HK-2 (cell line): ENCODE results near the gene CA11.

Source experiments
- DNase-seq: peaks from one replicate; pipeline ENCODE4 v3.0.0-alpha.2; 2018; ENCODE audit not compliant: unreplicated experiment

CA11 gene

GRCh38 chr19:48628486-48629296 is 17.3 kb downstream of the CA11 start:
- no peak for DNase-seq

- no peak for DNase-seq
These were observed 18.1 kb downstream of the CA11 start for GRCh38 chr19:48627865-48628314.

GRCh38 chr19:48627201-48627864 is 18.7 kb downstream of the CA11 start:
- no peak for DNase-seq

GRCh38 chr19:48625891-48626327 is 20.1 kb downstream of the CA11 start:
- no peak for DNase-seq

GRCh38 chr19:48624791-48625723 is 20.9 kb downstream of the CA11 start:
- DNase-seq, result no peak

- DNase-seq, result peak; percentile 93
These were observed 21.9 kb downstream of the CA11 start for GRCh38 chr19:48624067-48624594.

GRCh38 chr19:48623556-48624066 is 22.4 kb downstream of the CA11 start:
- no peak for DNase-seq

- no peak for DNase-seq
These were observed 26.0 kb downstream of the CA11 start for GRCh38 chr19:48619692-48620585.

GRCh38 chr19:48618916-48619691 is 26.9 kb downstream of the CA11 start, which contains the start of the genes RPL18 and SPHK2:
TSS of gene RPL18 (minus strand) at chr19:48619178. CDS start at chr19:48619143, 35 bp downstream.
TSS of gene SPHK2 (plus strand) at chr19:48619506. CDS start at chr19:48620515, 1,009 bp downstream.
- DNase-seq, result peak; percentile 98

GRCh38 chr19:48618278-48618915 is 27.6 kb downstream of the CA11 start:
- DNase-seq, result no peak

- DNase-seq, result no peak
These were observed 28.6 kb downstream of the CA11 start for GRCh38 chr19:48617146-48617937.

- DNase-seq, result no peak
These were observed 29.4 kb downstream of the CA11 start for GRCh38 chr19:48616491-48617056.

- DNase-seq, result no peak
These were observed 29.9 kb downstream of the CA11 start for GRCh38 chr19:48616041-48616436.

GRCh38 chr19:48615231-48616040 is 30.6 kb downstream of the CA11 start:
- no peak for DNase-seq

- DNase-seq, result peak; percentile 47
These were observed 31.4 kb downstream of the CA11 start, which contains the start of gene FAM83E for GRCh38 chr19:48614436-48615230. TSS of gene FAM83E (minus strand) at chr19:48615076. CDS start at chr19:48613372, 1,704 bp downstream.

- no peak for DNase-seq
These were observed 32.0 kb downstream of the CA11 start for GRCh38 chr19:48613852-48614435.
